Measurements from ENCODE around the gene PARP2. TPM values are rescaled to one million over a fixed set of nuclear protein-coding genes. Genes with fewer than 3 reads are reported as not detected.

Gene PARP2
- total RNA-seq, 2 donors from 2014 or later = 36.1 to 63.7 TPM

GRCh38 chr14:20384321-20384720 lies 40.9 kb downstream of the PARP2 start:
- Histone ChIP-seq H3K27ac (ENCODE audit: low read depth, low read length) (no peak overlapping the region), H3K9me3 (ENCODE audit: control insufficient read depth, low read length) (no peaks in the 10 kb centered on the region), H3K27me3 (ENCODE audit: control insufficient read depth, insufficient read depth, low read length, poor library complexity, severe bottlenecking) (no peaks in the 10 kb centered on the region), H3K9ac (ENCODE audit: extremely low read depth, low read length, poor library complexity, severe bottlenecking) (no peak overlapping the region), H3K4me3 (ENCODE audit: low read length) (no peak overlapping the region), H3K4me1 (ENCODE audit: control insufficient read depth, insufficient read depth, low read length) (no peaks in the 10 kb centered on the region), H3K36me3 (ENCODE audit: control insufficient read depth, insufficient read depth, low read length) (peaks cover 80% of the 10 kb centered on the region)
- no peaks in the 10 kb centered on the region for H3K27me3 Mint-ChIP-seq (ENCODE audit: insufficient read depth)
- TF ChIP-seq CTCF (conservative IDR thresholded peaks at IDR 0.05) = no peak
- H3K9me3 Mint-ChIP-seq = no peaks in the 10 kb centered on the region
- H3K27ac Mint-ChIP-seq = no peak overlapping the region
- H3K36me3 Mint-ChIP-seq (ENCODE audit: low read depth) = peaks cover 86% of the 10 kb centered on the region
- H3K4me3 Mint-ChIP-seq = no peak overlapping the region
- 73 to 84% methylated on average over 3 to 7 of the region's 7 CpGs for WGBS, 2 experiments (ENCODE audit: insufficient coverage in 1 of 2, insufficient read length in 1 of 2)
- no peak for DNase-seq
- H3K4me1 Mint-ChIP-seq = peaks cover 1% of the 10 kb centered on the region

- H3K4me1 ChIP-seq (ENCODE audit: control insufficient read depth, insufficient read depth, low read length) = no peaks in the 10 kb centered on the region
These were observed 41.5 kb downstream of the PARP2 start for GRCh38 chr14:20384886-20385285.

GRCh38 chr14:20386276-20386855 lies 42.9 kb downstream of the PARP2 start:
- Mint-ChIP-seq H3K4me3 (no peak overlapping the region), H3K27me3 (ENCODE audit: insufficient read depth) (no peaks in the 10 kb centered on the region), H3K36me3 (ENCODE audit: low read depth) (peaks cover 82% of the 10 kb centered on the region), H3K27ac (no peak overlapping the region), H3K9me3 (no peaks in the 10 kb centered on the region), H3K4me1 (peaks cover 1% of the 10 kb centered on the region)
- 95 to 98% methylated on average over 8 to 17 of the region's 17 CpGs for whole genome bisulfite sequencing, 2 experiments (ENCODE audit: insufficient coverage in 1 of 2, insufficient read length in 1 of 2)
- no peak overlapping the region for H3K4me3 ChIP-seq (ENCODE audit: low read length)
- H3K9me3 ChIP-seq (ENCODE audit: control insufficient read depth, low read length) = no peaks in the 10 kb centered on the region
- H3K27ac ChIP-seq (ENCODE audit: low read depth, low read length) = no peak overlapping the region
- H3K9ac ChIP-seq (ENCODE audit: extremely low read depth, low read length, poor library complexity, severe bottlenecking) = no peak overlapping the region
- H3K4me1 ChIP-seq (ENCODE audit: control insufficient read depth, insufficient read depth, low read length) = no peaks in the 10 kb centered on the region
- H3K27me3 ChIP-seq (ENCODE audit: control insufficient read depth, insufficient read depth, low read length, poor library complexity, severe bottlenecking) = no peaks in the 10 kb centered on the region
- no peak for TF ChIP-seq CTCF (conservative IDR thresholded peaks at IDR 0.05)
- DNase-seq = no peak
- peaks cover 86% of the 10 kb centered on the region for H3K36me3 ChIP-seq (ENCODE audit: control insufficient read depth, insufficient read depth, low read length)

More at GRCh38 chr14:20384886-20385285, 41.5 kb downstream of the PARP2 start:
- no peaks in the 10 kb centered on the region for H3K27me3 ChIP-seq (ENCODE audit: control insufficient read depth, insufficient read depth, low read length, poor library complexity, severe bottlenecking)
- Mint-ChIP-seq H3K27me3 (ENCODE audit: insufficient read depth) (no peaks in the 10 kb centered on the region), H3K36me3 (ENCODE audit: low read depth) (peaks cover 85% of the 10 kb centered on the region), H3K4me1 (peaks cover 1% of the 10 kb centered on the region), H3K4me3 (no peak overlapping the region), H3K27ac (no peak overlapping the region), H3K9me3 (no peaks in the 10 kb centered on the region)
- no peak for DNase-seq
- no peaks in the 10 kb centered on the region for H3K9me3 ChIP-seq (ENCODE audit: control insufficient read depth, low read length)
- H3K36me3 ChIP-seq (ENCODE audit: control insufficient read depth, insufficient read depth, low read length) = peaks cover 80% of the 10 kb centered on the region
- WGBS, 2 experiments (ENCODE audit: insufficient coverage in 1 of 2, insufficient read length in 1 of 2) = 97% methylated on average over 5 of the region's 5 CpGs; no CpG with 5 or more reads in 1 of the 2 experiments
- H3K9ac ChIP-seq (ENCODE audit: extremely low read depth, low read length, poor library complexity, severe bottlenecking) = no peak overlapping the region
- TF ChIP-seq CTCF (conservative IDR thresholded peaks at IDR 0.05) = no peak
- no peak overlapping the region for H3K27ac ChIP-seq (ENCODE audit: low read depth, low read length)
- H3K4me3 ChIP-seq (ENCODE audit: low read length) = no peak overlapping the region
